ENCODE measurements around the gene ARFGAP2. TPM values are rescaled to one million over a fixed set of nuclear protein-coding genes. Genes with fewer than 3 reads are reported as not detected.

The ARFGAP2 gene
- total RNA-seq, result 105 and 110 TPM in 2 replicates

GRCh38 chr11:47176328-47177228 is at the start of gene ARFGAP2:
TSS of gene ARFGAP2 (minus strand) at chr11:47176879. CDS start at chr11:47176853, 26 bp downstream.

GRCh38 chr11:47186076-47186699 is 9.5 kb upstream of the ARFGAP2 start, which contains the start of gene PACSIN3:
TSS of gene PACSIN3 (minus strand) at chr11:47186434. CDS start at chr11:47182727, 3,707 bp downstream.

Other genes starting within 250 kb of the ARFGAP2 start
- 29.8 and 32.3 TPM in 2 replicates for gene CSTPP1, start 240.1 kb downstream of the ARFGAP2 start, total RNA-seq
- gene PACSIN3, start 9.6 kb upstream of the ARFGAP2 start, total RNA-seq, result 34.8 and 41.2 TPM in 2 replicates
- 37.7 and 42.7 TPM in 2 replicates for gene DDB2, start 38.1 kb upstream of the ARFGAP2 start, total RNA-seq
- 40.1 and 44.9 TPM in 2 replicates for gene ACP2, start 71.9 kb upstream of the ARFGAP2 start, total RNA-seq
- 31.4 and 34.0 TPM in 2 replicates for gene NR1H3, start 81.1 kb upstream of the ARFGAP2 start, total RNA-seq
- 13.3 and 16.6 TPM in 2 replicates for gene MADD, start 93.3 kb upstream of the ARFGAP2 start, total RNA-seq
- gene MYBPC3, start 175.8 kb upstream of the ARFGAP2 start, total RNA-seq, result not detected in 2 replicates
- gene SPI1, start 201.7 kb upstream of the ARFGAP2 start, total RNA-seq, result not detected in 2 replicates
- 118 and 120 TPM in 2 replicates for gene SLC39A13, start 231.7 kb upstream of the ARFGAP2 start, total RNA-seq
- 227 and 241 TPM in 2 replicates for gene PSMC3, start 249.6 kb upstream of the ARFGAP2 start, total RNA-seq

Measured in bronchus fibroblast of lung (primary cell).